Measurements from ENCODE around the gene FAM98B. TPM values are rescaled to one million over a fixed set of nuclear protein-coding genes. Genes with fewer than 3 reads are reported as not detected.

Gene FAM98B
- total and polyA plus RNA-seq, 2 donors (not counting 1 experiment from before 2014, with no cell fraction given) = 1.4 to 21.5 TPM

DNA sequence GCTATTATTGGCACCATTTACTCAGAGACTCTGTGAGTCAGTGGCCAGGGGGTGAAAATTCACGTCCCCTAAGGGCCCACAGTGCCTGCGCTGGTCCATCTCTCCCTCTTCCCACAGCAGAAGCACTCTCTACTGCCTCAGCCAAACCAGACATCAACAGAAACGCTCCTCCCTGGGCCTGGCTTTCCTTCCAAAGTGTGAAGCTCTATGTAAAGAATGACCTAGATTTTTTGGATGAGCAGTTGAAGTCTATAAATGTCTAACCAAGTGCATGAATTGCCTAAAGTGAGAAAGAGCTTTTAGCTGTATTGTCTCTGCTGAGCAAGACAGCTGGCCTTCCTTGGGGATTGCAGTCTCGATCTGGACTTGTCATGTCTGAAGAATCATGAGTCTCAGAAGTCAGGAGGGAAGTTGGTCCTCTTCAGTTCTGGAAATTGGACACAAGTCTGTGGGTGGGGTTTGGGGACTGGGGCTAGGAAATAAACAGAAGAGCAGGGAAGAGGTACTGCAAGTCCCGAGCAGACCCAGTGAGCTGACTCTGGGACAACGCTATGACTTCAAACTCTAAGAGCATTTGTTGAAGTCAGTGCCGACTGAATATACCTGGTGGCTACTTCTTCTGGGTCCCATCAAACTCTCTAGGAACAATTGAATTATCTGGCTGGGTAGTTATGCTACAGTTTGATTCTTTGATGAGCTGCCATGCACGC, 81.7 kb downstream of the FAM98B start:
- 97% methylated on average over 6 of the region's 8 CpGs for WGBS (ENCODE audit: insufficient coverage)
- DNase-seq = no peak
- intact Hi-C loops (cut with micrococcal nuclease) = no loop called here
- no peak for TF ChIP-seq EZH2 (IDR thresholded peaks at IDR 0.05; ENCODE audit: borderline replicate concordance, insufficient read depth, low read depth, low read length, poor library complexity, severe bottlenecking)
- TF ChIP-seq, protein P1, sequence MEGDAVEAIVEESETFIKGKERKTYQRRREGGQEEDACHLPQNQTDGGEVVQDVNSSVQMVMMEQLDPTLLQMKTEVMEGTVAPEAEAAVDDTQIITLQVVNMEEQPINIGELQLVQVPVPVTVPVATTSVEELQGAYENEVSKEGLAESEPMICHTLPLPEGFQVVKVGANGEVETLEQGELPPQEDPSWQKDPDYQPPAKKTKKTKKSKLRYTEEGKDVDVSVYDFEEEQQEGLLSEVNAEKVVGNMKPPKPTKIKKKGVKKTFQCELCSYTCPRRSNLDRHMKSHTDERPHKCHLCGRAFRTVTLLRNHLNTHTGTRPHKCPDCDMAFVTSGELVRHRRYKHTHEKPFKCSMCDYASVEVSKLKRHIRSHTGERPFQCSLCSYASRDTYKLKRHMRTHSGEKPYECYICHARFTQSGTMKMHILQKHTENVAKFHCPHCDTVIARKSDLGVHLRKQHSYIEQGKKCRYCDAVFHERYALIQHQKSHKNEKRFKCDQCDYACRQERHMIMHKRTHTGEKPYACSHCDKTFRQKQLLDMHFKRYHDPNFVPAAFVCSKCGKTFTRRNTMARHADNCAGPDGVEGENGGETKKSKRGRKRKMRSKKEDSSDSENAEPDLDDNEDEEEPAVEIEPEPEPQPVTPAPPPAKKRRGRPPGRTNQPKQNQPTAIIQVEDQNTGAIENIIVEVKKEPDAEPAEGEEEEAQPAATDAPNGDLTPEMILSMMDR (IDR thresholded peaks at IDR 0.05) = no peak
- CTCF ChIA-PET = interaction anchor here (1.0 to 1.8 kb wide), 2 partner anchors 14 to 155 kb away, joined by 3 to 6 read pairs; no protein-coding TSS in a partner anchor
- Mint-ChIP-seq H3K9me3 (ENCODE audit: insufficient read depth) (no peaks in the 10 kb centered on the region), H3K27me3 (no peaks in the 10 kb centered on the region), H3K4me1 (peaks cover 38% of the 10 kb centered on the region), H3K4me3 (no peak overlapping the region), H3K27ac (peak overlapping the region; percentile 5)
- H3K36me3 ChIP-seq (replicated peaks in 1 of 2; ENCODE audit: control extremely low read depth in 1 of 2, control insufficient read depth in 1 of 2, extremely low read depth in 1 of 2, insufficient read depth in 2 of 2, low read length in 1 of 2) = peaks cover 1 to 19% of the 10 kb centered on the region in 2 experiments
- H4K20me1 ChIP-seq (ENCODE audit: control insufficient read depth, insufficient read depth, low read length, poor library complexity, severe bottlenecking) = peaks cover 54% of the 10 kb centered on the region
- H3K27me3 ChIP-seq (replicated peaks in 1 of 4; ENCODE audit: control extremely low read depth in 1 of 4, control insufficient read depth in 3 of 4, insufficient read depth in 4 of 4, low read length in 3 of 4) = no peaks in the 10 kb centered on the region
- POLR2A ChIA-PET = no interaction called here
- H3K9ac ChIP-seq (ENCODE audit: low read length) = no peak overlapping the region
- H3K79me2 ChIP-seq (ENCODE audit: control insufficient read depth, insufficient read depth, low read length) = peaks cover 85% of the 10 kb centered on the region
- H2AFZ ChIP-seq (ENCODE audit: insufficient read depth, low read depth, low read length, poor library complexity, severe bottlenecking) = no peak overlapping the region
- no peak overlapping the region for H3K4me3 ChIP-seq (ENCODE audit: control extremely low read depth in 1 of 5, extremely low read depth in 1 of 5, insufficient read depth in 1 of 5, low read depth in 2 of 5, low read length in 4 of 5)
- H3K4me1 ChIP-seq (ENCODE audit: control insufficient read depth in 2 of 2, insufficient read depth in 2 of 2, low read length in 2 of 2) = peaks cover 0 to 3% of the 10 kb centered on the region in 2 donors
- H3K9me3 ChIP-seq (ENCODE audit: control extremely low read depth in 1 of 3, control insufficient read depth in 2 of 3, insufficient read depth in 1 of 3, low read length in 2 of 3) = no peaks in the 10 kb centered on the region
- no peak for ATAC-seq (ENCODE audit: low read depth)
- H3K27ac ChIP-seq (ENCODE audit: low read length in 2 of 2) = no peak overlapping the region
- H3K4me2 ChIP-seq (replicated peaks; ENCODE audit: low read depth, low read length, poor library complexity, severe bottlenecking) = no peak overlapping the region

DNA sequence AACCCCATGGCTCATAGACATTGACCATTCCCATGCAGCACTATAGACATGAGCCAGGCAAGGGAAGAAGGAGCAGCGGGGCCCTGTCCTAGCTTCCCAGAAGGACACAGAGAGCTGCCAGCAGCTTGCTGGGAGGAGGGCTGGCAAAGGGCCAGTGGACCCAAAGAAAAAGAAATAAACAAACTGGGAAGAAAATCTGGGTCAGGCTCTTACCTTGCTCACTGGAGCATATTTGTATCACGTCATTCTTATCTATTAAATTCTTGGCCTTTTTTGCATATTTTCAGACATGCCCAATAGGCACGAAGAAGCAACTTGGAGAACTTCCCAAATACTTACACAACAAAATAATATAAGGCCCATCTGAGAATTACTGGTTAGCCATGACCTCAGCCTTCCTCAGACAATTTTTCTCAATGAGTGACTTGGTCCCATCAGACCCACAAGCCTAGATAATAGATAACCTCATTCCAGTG, 82.3 kb downstream of the FAM98B start:
- TF ChIP-seq, protein P1 (IDR thresholded peaks at IDR 0.05) = no peak
- TF ChIP-seq EZH2 (IDR thresholded peaks at IDR 0.05; ENCODE audit: borderline replicate concordance, insufficient read depth, low read depth, low read length, poor library complexity, severe bottlenecking) = no peak
- Histone ChIP-seq H3K4me1 (ENCODE audit: control insufficient read depth in 2 of 2, insufficient read depth in 2 of 2, low read length in 2 of 2) (peaks cover 0 to 3% of the 10 kb centered on the region in 2 donors), H4K20me1 (ENCODE audit: control insufficient read depth, insufficient read depth, low read length, poor library complexity, severe bottlenecking) (peaks cover 55% of the 10 kb centered on the region), H3K79me2 (ENCODE audit: control insufficient read depth, insufficient read depth, low read length) (peaks cover 90% of the 10 kb centered on the region), H2AFZ (ENCODE audit: insufficient read depth, low read depth, low read length, poor library complexity, severe bottlenecking) (no peak overlapping the region), H3K9me3 (ENCODE audit: control extremely low read depth in 1 of 3, control insufficient read depth in 2 of 3, insufficient read depth in 1 of 3, low read length in 2 of 3) (no peaks in the 10 kb centered on the region), H3K4me3 (ENCODE audit: control extremely low read depth in 1 of 5, extremely low read depth in 1 of 5, insufficient read depth in 1 of 5, low read depth in 2 of 5, low read length in 4 of 5) (no peak overlapping the region), H3K9ac (ENCODE audit: low read length) (no peak overlapping the region), H3K27me3 (replicated peaks in 1 of 4; ENCODE audit: control extremely low read depth in 1 of 4, control insufficient read depth in 3 of 4, insufficient read depth in 4 of 4, low read length in 3 of 4) (no peaks in the 10 kb centered on the region), H3K4me2 (replicated peaks; ENCODE audit: low read depth, low read length, poor library complexity, severe bottlenecking) (no peak overlapping the region), H3K27ac (ENCODE audit: low read length in 2 of 2) (no peak overlapping the region), H3K36me3 (replicated peaks in 1 of 2; ENCODE audit: control extremely low read depth in 1 of 2, control insufficient read depth in 1 of 2, extremely low read depth in 1 of 2, insufficient read depth in 2 of 2, low read length in 1 of 2) (peaks cover 1 to 18% of the 10 kb centered on the region in 2 experiments)
- no peak for DNase-seq
- POLR2A ChIA-PET = no interaction called here
- 100% methylated on average over 3 of the region's 3 CpGs for WGBS (ENCODE audit: insufficient coverage)
- H3K4me1 Mint-ChIP-seq = peaks cover 42% of the 10 kb centered on the region
- H3K9me3 Mint-ChIP-seq (ENCODE audit: insufficient read depth) = no peaks in the 10 kb centered on the region
- intact Hi-C loops (cut with micrococcal nuclease) = no loop called here
- ATAC-seq (ENCODE audit: low read depth) = no peak
- H3K27me3 Mint-ChIP-seq = no peaks in the 10 kb centered on the region
- peak overlapping the region; percentile 5 for H3K27ac Mint-ChIP-seq
- H3K4me3 Mint-ChIP-seq = no peak overlapping the region
- CTCF ChIA-PET = interaction anchor here (1.0 kb wide), 1 partner anchor 14 kb away, joined by 3 read pairs; no protein-coding TSS in a partner anchor

All from B cell (primary cell).